RWPE2 (cell line): ENCODE data around the gene COX7B.
"Not testable (repeated sequence)": the region's sequence is repeated elsewhere in the genome, so short reads cannot be mapped to it uniquely, and the experiment has no call there.

ENCODE experiments used
- ATAC-seq: fragments of 200-7000 bp; cut with Tn5 transposase; 3 replicates; pipeline ENCODE4 v1.9.1; 2021; ENCODE audit warnings: low read depth
- DNase-seq: peaks from one replicate; pipeline ENCODE4 v3.0.0-alpha.2; 2020; ENCODE audit warnings: low spot score
- H3K27ac ChIP-seq: fragments of 450-650 bp; 2 replicates; pipeline ENCODE4 v1.5.1; 2017; ENCODE audit warnings: mild to moderate bottlenecking; ENCODE audit not compliant: poor library complexity, severe bottlenecking
- H3K27me3 ChIP-seq: fragments of 250-450 bp; sonication (Bioruptor Pico); 2 replicates; pipeline ENCODE4 v1.5.1; 2021; ENCODE audit warnings: mild to moderate bottlenecking, moderate library complexity; ENCODE audit not compliant: insufficient read depth, poor library complexity, severe bottlenecking
- H3K36me3 ChIP-seq: fragments of 250-450 bp; sonication (Bioruptor Pico); 2 replicates; pipeline ENCODE4 v1.5.1; 2020; ENCODE audit warnings: low read depth, mild to moderate bottlenecking, moderate library complexity
- H3K4me1 ChIP-seq: fragments of 250-450 bp; sonication (Bioruptor Pico); 2 replicates; pipeline ENCODE4 v1.5.1; 2021; ENCODE audit warnings: mild to moderate bottlenecking, moderate library complexity; ENCODE audit not compliant: insufficient read depth, poor library complexity, severe bottlenecking
- H3K4me3 ChIP-seq: fragments of 250-450 bp; sonication (Bioruptor Pico); 2 replicates; pipeline ENCODE4 v1.5.1; 2021; ENCODE audit warnings: mild to moderate bottlenecking, moderate library complexity; ENCODE audit not compliant: severe bottlenecking
- H3K9me3 ChIP-seq: fragments of 250-450 bp; sonication (Bioruptor Pico); 2 replicates; pipeline ENCODE4 v1.5.1; 2021; ENCODE audit warnings: mild to moderate bottlenecking, moderate library complexity; ENCODE audit not compliant: severe bottlenecking
- CTCF ChIP-seq: fragments of 450-650 bp; IDR thresholded peaks from one replicate; pipeline ENCODE4 v1.5.1; 2017; ENCODE audit warnings: mild to moderate bottlenecking, moderate library complexity; ENCODE audit not compliant: poor library complexity, severe bottlenecking

COX7B gene

DNA sequence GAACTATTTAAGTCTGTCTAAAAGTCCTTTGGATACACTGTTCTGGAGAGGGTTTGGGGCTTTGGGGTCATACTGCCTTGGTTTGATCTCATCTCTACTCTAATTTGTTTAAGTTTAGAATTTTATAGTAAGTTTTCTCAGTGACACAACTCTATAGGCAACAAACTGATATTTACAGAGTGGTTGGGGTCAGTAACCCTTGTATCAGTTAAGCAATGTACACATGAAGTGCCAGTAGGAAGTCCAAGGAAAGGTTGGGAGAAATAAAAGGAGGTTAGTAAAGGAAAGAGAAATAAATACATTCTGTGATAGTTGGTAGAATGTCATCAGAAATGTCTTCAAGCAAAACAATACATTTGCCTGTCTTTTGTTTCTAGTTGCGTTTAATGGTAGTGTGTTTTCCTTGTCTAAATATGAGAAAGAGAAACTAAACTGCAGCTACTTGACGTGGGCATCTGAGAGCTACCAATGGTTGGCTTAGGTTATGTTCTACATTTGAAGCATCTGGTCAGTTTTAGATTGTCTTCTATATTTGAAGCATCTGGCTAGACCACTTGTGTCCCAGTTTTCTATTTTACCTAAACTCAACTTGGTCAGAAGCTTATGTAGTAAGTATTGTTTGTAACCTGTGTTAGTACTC lies 18.1 kb downstream of the COX7B start:
- no peaks in the 10 kb centered on the region for H3K4me1 ChIP-seq
- no peak for TF ChIP-seq CTCF
- H3K9me3 ChIP-seq: no peaks in the 10 kb centered on the region
- H3K36me3 ChIP-seq: no peaks in the 10 kb centered on the region
- H3K27me3 ChIP-seq: no peaks in the 10 kb centered on the region
- ATAC-seq: no peak
- H3K4me3 ChIP-seq: no peak overlapping the region
- no peak overlapping the region for H3K27ac ChIP-seq
- no peak for DNase-seq

DNA sequence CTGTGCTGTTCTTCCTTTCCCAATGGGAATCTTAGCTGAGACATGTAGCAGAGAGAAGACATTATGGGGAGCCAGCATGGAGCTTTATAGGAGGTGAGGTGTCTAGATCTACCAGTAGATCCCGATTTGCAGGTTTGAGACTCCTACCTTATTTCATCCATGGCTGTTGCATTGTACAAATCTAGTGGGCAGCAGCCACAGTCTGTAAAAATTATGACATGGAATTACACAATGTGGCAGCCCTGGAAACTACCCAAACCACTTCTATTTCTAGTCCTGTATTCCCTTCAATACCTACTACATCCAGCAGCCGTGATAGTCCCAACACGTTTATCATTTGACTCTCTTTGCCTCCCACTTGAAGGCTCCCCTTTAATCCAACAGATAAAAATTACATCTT lies 19.3 kb downstream of the COX7B start:
- no peaks in the 10 kb centered on the region for H3K36me3 ChIP-seq
- TF ChIP-seq CTCF: no peak
- DNase-seq (no peak), ATAC-seq (no peak)
- no peak overlapping the region for H3K4me3 ChIP-seq
- H3K9me3 ChIP-seq: no peaks in the 10 kb centered on the region
- H3K4me1 ChIP-seq: no peaks in the 10 kb centered on the region
- H3K27me3 ChIP-seq: no peaks in the 10 kb centered on the region
- H3K27ac ChIP-seq: no peak overlapping the region

- not testable (repeated sequence) for H3K27me3 ChIP-seq, H3K4me1 ChIP-seq, H3K4me3 ChIP-seq, H3K27ac ChIP-seq, ATAC-seq, H3K9me3 ChIP-seq, H3K36me3 ChIP-seq, DNase-seq
Measured at GRCh38 chrX:77919370-77919769, 20.1 kb downstream of the COX7B start.

DNA sequence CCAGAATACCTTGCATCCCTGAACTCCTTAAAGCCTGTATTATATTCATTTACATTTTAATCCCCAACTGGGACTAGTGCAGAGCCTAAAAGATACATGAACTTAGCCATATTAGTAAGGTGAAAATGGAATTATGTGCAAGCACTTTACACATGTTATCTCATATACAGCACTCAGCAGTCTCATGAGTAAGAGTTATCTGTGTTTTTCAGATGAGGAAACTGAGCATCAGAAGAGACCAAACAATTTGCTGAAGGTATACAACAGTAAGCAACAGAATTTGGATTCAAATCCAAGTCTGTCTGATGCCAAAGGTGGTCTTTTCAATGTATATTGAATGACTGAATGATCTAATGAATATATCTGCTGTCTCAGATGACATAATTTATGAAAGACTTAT lies 23.5 kb downstream of the COX7B start:
- no peaks in the 10 kb centered on the region for H3K4me1 ChIP-seq
- no peak for TF ChIP-seq CTCF
- H3K27me3 ChIP-seq: no peaks in the 10 kb centered on the region
- no peaks in the 10 kb centered on the region for H3K9me3 ChIP-seq
- no peaks in the 10 kb centered on the region for H3K36me3 ChIP-seq
- H3K4me3 ChIP-seq: no peak overlapping the region
- H3K27ac ChIP-seq: no peak overlapping the region
- ATAC-seq: no peak
- no peak for DNase-seq

DNA sequence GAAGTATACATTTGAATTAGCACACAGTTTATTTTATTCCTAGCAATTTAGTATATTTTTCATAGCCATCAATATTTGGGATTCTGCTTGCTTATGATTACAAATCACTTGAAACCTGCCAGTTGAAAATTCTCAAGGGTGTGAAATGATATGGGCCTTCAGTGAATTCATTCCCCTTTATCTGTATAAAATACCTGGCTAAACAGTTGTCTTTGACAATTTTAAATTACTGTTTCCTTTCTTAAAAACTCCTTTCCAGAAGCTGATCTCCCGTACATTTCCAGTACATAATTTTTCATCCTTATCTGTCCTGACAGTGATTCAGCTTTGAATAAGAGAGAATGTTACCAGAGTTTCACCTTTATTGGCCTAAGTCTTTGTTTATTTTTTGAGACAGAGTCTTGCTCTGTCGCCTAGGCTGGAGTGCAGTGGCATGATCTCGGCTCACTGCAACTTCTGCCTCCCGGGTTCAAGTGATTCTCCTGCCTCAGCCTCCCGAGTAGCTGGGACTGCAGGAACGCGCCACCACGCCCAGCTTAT lies 25.1 kb downstream of the COX7B start:
- H3K9me3 ChIP-seq: no peaks in the 10 kb centered on the region
- H3K4me3 ChIP-seq: no peak overlapping the region
- ATAC-seq (no peak), DNase-seq (no peak)
- no peaks in the 10 kb centered on the region for H3K27me3 ChIP-seq
- no peaks in the 10 kb centered on the region for H3K36me3 ChIP-seq
- no peak for TF ChIP-seq CTCF
- no peaks in the 10 kb centered on the region for H3K4me1 ChIP-seq
- H3K27ac ChIP-seq: no peak overlapping the region
